ENCODE data around the gene REEP1.

The REEP1 gene

GRCh38 chr2:86311879-86312278 lies 25.5 kb downstream of the REEP1 start:
- WGBS (ENCODE audit: extremely low coverage, insufficient coverage, low lambda C conversion rate) = no CpG with 5 or more reads among the region's 4 CpGs
- no peak overlapping the region for H3K4me3 ChIP-seq (ENCODE audit: low read length)
- H3K27ac ChIP-seq (ENCODE audit: low read depth, low read length) = no peak overlapping the region
- H3K9ac ChIP-seq (ENCODE audit: low read length) = no peak overlapping the region
- no peak overlapping the region for H3K4ac ChIP-seq (ENCODE audit: low read depth, low read length)
- no peak overlapping the region for H2AK5ac ChIP-seq (ENCODE audit: low read length)
- no peak overlapping the region for H4K8ac ChIP-seq (ENCODE audit: low read depth, low read length)
- no peaks in the 10 kb centered on the region for H3K79me2 ChIP-seq (ENCODE audit: control insufficient read depth, insufficient read depth, low read length)
- H3K23ac ChIP-seq (ENCODE audit: low read length) = no peak overlapping the region
- H4K5ac ChIP-seq (ENCODE audit: low read length) = no peak overlapping the region
- no peak overlapping the region for H2BK120ac ChIP-seq (ENCODE audit: low read depth, low read length)
- H2BK15ac ChIP-seq (replicated peaks; ENCODE audit: low read depth) = no peak overlapping the region
- H3K27me3 ChIP-seq (ENCODE audit: insufficient read depth, low read length, poor library complexity) = no peaks in the 10 kb centered on the region
- no peaks in the 10 kb centered on the region for H3K79me1 ChIP-seq (ENCODE audit: low read length)
- no peak overlapping the region for H3K18ac ChIP-seq (ENCODE audit: low read length)
- H2BK5ac ChIP-seq (ENCODE audit: low read length) = no peak overlapping the region
- H3K36me3 ChIP-seq (ENCODE audit: control insufficient read depth, insufficient read depth, low read length) = no peaks in the 10 kb centered on the region
- no peaks in the 10 kb centered on the region for H3K4me1 ChIP-seq (ENCODE audit: control insufficient read depth, low read depth, low read length)
- H3K4me2 ChIP-seq (ENCODE audit: low read length) = no peak overlapping the region
- DNase-seq = no peak
- H3K56ac ChIP-seq (ENCODE audit: low read length) = no peak overlapping the region

- Histone ChIP-seq H2AK5ac (ENCODE audit: low read length) (no peak overlapping the region), H2BK5ac (ENCODE audit: low read length) (no peak overlapping the region), H4K8ac (ENCODE audit: low read depth, low read length) (no peak overlapping the region), H3K4me1 (ENCODE audit: control insufficient read depth, low read depth, low read length) (no peaks in the 10 kb centered on the region), H3K4me2 (ENCODE audit: low read length) (no peak overlapping the region), H2BK15ac (replicated peaks; ENCODE audit: low read depth) (no peak overlapping the region), H3K79me1 (ENCODE audit: low read length) (no peaks in the 10 kb centered on the region), H4K5ac (ENCODE audit: low read length) (no peak overlapping the region), H3K9ac (ENCODE audit: low read length) (no peak overlapping the region), H3K56ac (ENCODE audit: low read length) (no peak overlapping the region), H2BK120ac (ENCODE audit: low read depth, low read length) (no peak overlapping the region), H3K23ac (ENCODE audit: low read length) (no peak overlapping the region), H3K36me3 (ENCODE audit: control insufficient read depth, insufficient read depth, low read length) (no peaks in the 10 kb centered on the region), H3K79me2 (ENCODE audit: control insufficient read depth, insufficient read depth, low read length) (no peaks in the 10 kb centered on the region), H3K4ac (ENCODE audit: low read depth, low read length) (no peak overlapping the region), H3K27me3 (ENCODE audit: insufficient read depth, low read length, poor library complexity) (no peaks in the 10 kb centered on the region), H3K4me3 (ENCODE audit: low read length) (no peak overlapping the region), H3K18ac (ENCODE audit: low read length) (no peak overlapping the region), H3K27ac (ENCODE audit: low read depth, low read length) (no peak overlapping the region)
- no peak for DNase-seq
- no CpG with 5 or more reads among the region's 5 CpGs for WGBS (ENCODE audit: extremely low coverage, insufficient coverage, low lambda C conversion rate)
Measured at GRCh38 chr2:86309966-86310365, 27.5 kb downstream of the REEP1 start.

- Histone ChIP-seq H3K4me3 (ENCODE audit: low read length) (no peak overlapping the region), H2AK5ac (ENCODE audit: low read length) (no peak overlapping the region), H2BK120ac (ENCODE audit: low read depth, low read length) (no peak overlapping the region), H3K4ac (ENCODE audit: low read depth, low read length) (no peak overlapping the region), H3K27ac (ENCODE audit: low read depth, low read length) (no peak overlapping the region), H3K56ac (ENCODE audit: low read length) (no peak overlapping the region), H3K27me3 (ENCODE audit: insufficient read depth, low read length, poor library complexity) (no peaks in the 10 kb centered on the region), H2BK15ac (replicated peaks; ENCODE audit: low read depth) (no peak overlapping the region), H3K4me1 (ENCODE audit: control insufficient read depth, low read depth, low read length) (no peaks in the 10 kb centered on the region), H3K4me2 (ENCODE audit: low read length) (no peak overlapping the region), H4K5ac (ENCODE audit: low read length) (no peak overlapping the region), H3K18ac (ENCODE audit: low read length) (no peak overlapping the region), H2BK5ac (ENCODE audit: low read length) (no peak overlapping the region), H3K23ac (ENCODE audit: low read length) (no peak overlapping the region), H4K8ac (ENCODE audit: low read depth, low read length) (no peak overlapping the region), H3K79me1 (ENCODE audit: low read length) (no peaks in the 10 kb centered on the region), H3K36me3 (ENCODE audit: control insufficient read depth, insufficient read depth, low read length) (no peaks in the 10 kb centered on the region), H3K79me2 (ENCODE audit: control insufficient read depth, insufficient read depth, low read length) (no peaks in the 10 kb centered on the region), H3K9ac (ENCODE audit: low read length) (no peak overlapping the region)
- DNase-seq = no peak
- WGBS (ENCODE audit: extremely low coverage, insufficient coverage, low lambda C conversion rate) = no CpG with 5 or more reads among the region's 10 CpGs
Measured at GRCh38 chr2:86308984-86309695, 28.3 kb downstream of the REEP1 start.

GRCh38 chr2:86308356-86308755 lies 29.1 kb downstream of the REEP1 start:
- no peak overlapping the region for H4K5ac ChIP-seq (ENCODE audit: low read length)
- no peak overlapping the region for H3K4me3 ChIP-seq (ENCODE audit: low read length)
- H3K27ac ChIP-seq (ENCODE audit: low read depth, low read length) = no peak overlapping the region
- no CpG with 5 or more reads among the region's 8 CpGs for WGBS (ENCODE audit: extremely low coverage, insufficient coverage, low lambda C conversion rate)
- no peak overlapping the region for H2BK15ac ChIP-seq (replicated peaks; ENCODE audit: low read depth)
- H3K4ac ChIP-seq (ENCODE audit: low read depth, low read length) = no peak overlapping the region
- H2BK120ac ChIP-seq (ENCODE audit: low read depth, low read length) = no peak overlapping the region
- H3K23ac ChIP-seq (ENCODE audit: low read length) = no peak overlapping the region
- H3K56ac ChIP-seq (ENCODE audit: low read length) = no peak overlapping the region
- H2BK5ac ChIP-seq (ENCODE audit: low read length) = no peak overlapping the region
- no peaks in the 10 kb centered on the region for H3K4me1 ChIP-seq (ENCODE audit: control insufficient read depth, low read depth, low read length)
- no peaks in the 10 kb centered on the region for H3K27me3 ChIP-seq (ENCODE audit: insufficient read depth, low read length, poor library complexity)
- H3K36me3 ChIP-seq (ENCODE audit: control insufficient read depth, insufficient read depth, low read length) = no peaks in the 10 kb centered on the region
- no peaks in the 10 kb centered on the region for H3K79me2 ChIP-seq (ENCODE audit: control insufficient read depth, insufficient read depth, low read length)
- no peak overlapping the region for H2AK5ac ChIP-seq (ENCODE audit: low read length)
- H3K18ac ChIP-seq (ENCODE audit: low read length) = no peak overlapping the region
- no peak overlapping the region for H3K9ac ChIP-seq (ENCODE audit: low read length)
- DNase-seq = no peak
- H3K79me1 ChIP-seq (ENCODE audit: low read length) = no peaks in the 10 kb centered on the region
- no peak overlapping the region for H4K8ac ChIP-seq (ENCODE audit: low read depth, low read length)
- H3K4me2 ChIP-seq (ENCODE audit: low read length) = no peak overlapping the region

- no peaks in the 10 kb centered on the region for H3K79me1 ChIP-seq (ENCODE audit: low read length)
- H2BK15ac ChIP-seq (replicated peaks; ENCODE audit: low read depth) = no peak overlapping the region
- H2AK5ac ChIP-seq (ENCODE audit: low read length) = no peak overlapping the region
- no peak overlapping the region for H4K5ac ChIP-seq (ENCODE audit: low read length)
- H3K27me3 ChIP-seq (ENCODE audit: insufficient read depth, low read length, poor library complexity) = no peaks in the 10 kb centered on the region
- H2BK120ac ChIP-seq (ENCODE audit: low read depth, low read length) = no peak overlapping the region
- no CpG with 5 or more reads among the region's 7 CpGs for WGBS (ENCODE audit: extremely low coverage, insufficient coverage, low lambda C conversion rate)
- H3K79me2 ChIP-seq (ENCODE audit: control insufficient read depth, insufficient read depth, low read length) = no peaks in the 10 kb centered on the region
- no peak overlapping the region for H3K4me2 ChIP-seq (ENCODE audit: low read length)
- H3K4me3 ChIP-seq (ENCODE audit: low read length) = no peak overlapping the region
- H3K9ac ChIP-seq (ENCODE audit: low read length) = no peak overlapping the region
- no peak overlapping the region for H2BK5ac ChIP-seq (ENCODE audit: low read length)
- no peak overlapping the region for H3K23ac ChIP-seq (ENCODE audit: low read length)
- no peak overlapping the region for H3K27ac ChIP-seq (ENCODE audit: low read depth, low read length)
- no peak for DNase-seq
- no peak overlapping the region for H3K18ac ChIP-seq (ENCODE audit: low read length)
- no peaks in the 10 kb centered on the region for H3K4me1 ChIP-seq (ENCODE audit: control insufficient read depth, low read depth, low read length)
- H3K56ac ChIP-seq (ENCODE audit: low read length) = no peak overlapping the region
- H3K4ac ChIP-seq (ENCODE audit: low read depth, low read length) = no peak overlapping the region
- no peak overlapping the region for H4K8ac ChIP-seq (ENCODE audit: low read depth, low read length)
- no peaks in the 10 kb centered on the region for H3K36me3 ChIP-seq (ENCODE audit: control insufficient read depth, insufficient read depth, low read length)
Measured at GRCh38 chr2:86307431-86307830, 30.0 kb downstream of the REEP1 start.

GRCh38 chr2:86305915-86306254 lies 31.5 kb downstream of the REEP1 start:
- DNase-seq = no peak
- H3K23ac ChIP-seq (ENCODE audit: low read length) = no peak overlapping the region
- no peak overlapping the region for H2AK5ac ChIP-seq (ENCODE audit: low read length)
- H3K79me2 ChIP-seq (ENCODE audit: control insufficient read depth, insufficient read depth, low read length) = no peaks in the 10 kb centered on the region
- H3K18ac ChIP-seq (ENCODE audit: low read length) = no peak overlapping the region
- no peaks in the 10 kb centered on the region for H3K79me1 ChIP-seq (ENCODE audit: low read length)
- no peak overlapping the region for H3K4me2 ChIP-seq (ENCODE audit: low read length)
- no peak overlapping the region for H2BK15ac ChIP-seq (replicated peaks; ENCODE audit: low read depth)
- H4K5ac ChIP-seq (ENCODE audit: low read length) = no peak overlapping the region
- no peak overlapping the region for H3K4ac ChIP-seq (ENCODE audit: low read depth, low read length)
- H4K8ac ChIP-seq (ENCODE audit: low read depth, low read length) = no peak overlapping the region
- no peak overlapping the region for H2BK5ac ChIP-seq (ENCODE audit: low read length)
- no peak overlapping the region for H3K4me3 ChIP-seq (ENCODE audit: low read length)
- no peak overlapping the region for H3K9ac ChIP-seq (ENCODE audit: low read length)
- WGBS (ENCODE audit: extremely low coverage, insufficient coverage, low lambda C conversion rate) = no CpG with 5 or more reads among the region's 5 CpGs
- no peak overlapping the region for H3K56ac ChIP-seq (ENCODE audit: low read length)
- no peaks in the 10 kb centered on the region for H3K36me3 ChIP-seq (ENCODE audit: control insufficient read depth, insufficient read depth, low read length)
- H3K27ac ChIP-seq (ENCODE audit: low read depth, low read length) = no peak overlapping the region
- no peaks in the 10 kb centered on the region for H3K4me1 ChIP-seq (ENCODE audit: control insufficient read depth, low read depth, low read length)
- no peaks in the 10 kb centered on the region for H3K27me3 ChIP-seq (ENCODE audit: insufficient read depth, low read length, poor library complexity)
- H2BK120ac ChIP-seq (ENCODE audit: low read depth, low read length) = no peak overlapping the region

Data from mesendoderm (in vitro differentiated cells).